KMS-11 (cell line): ENCODE data around the gene OLFM4.

ENCODE experiments used
- H2AFZ ChIP-seq: fragments of 200-600 bp; sonication (generic); 2 replicates; pipeline ENCODE4 v1.6.1; 2016; ENCODE audit warnings: antibody characterized with exemption, mixed run types, low read depth
- H3K27ac ChIP-seq: fragments of 200-600 bp; sonication (generic); 2 replicates; pipeline ENCODE4 v1.6.1; 2016; ENCODE audit warnings: mild to moderate bottlenecking, mixed run types
- H3K27me3 ChIP-seq: fragments of 200-600 bp; sonication (generic); 2 replicates; pipeline ENCODE4 v1.6.1; 2017; ENCODE audit warnings: mild to moderate bottlenecking, low read depth, mixed run types, moderate library complexity; ENCODE audit not compliant: insufficient read depth
- H3K36me3 ChIP-seq: fragments of 200-600 bp; sonication (generic); 2 replicates; pipeline ENCODE4 v1.6.1; 2017; ENCODE audit warnings: mild to moderate bottlenecking, mixed run types; ENCODE audit not compliant: insufficient read depth
- H3K4me1 ChIP-seq: fragments of 200-600 bp; sonication (generic); 2 replicates; pipeline ENCODE4 v1.6.1; 2016; ENCODE audit warnings: mild to moderate bottlenecking, low read depth, mixed run types; ENCODE audit not compliant: poor library complexity, severe bottlenecking
- H3K4me2 ChIP-seq: fragments of 200-600 bp; sonication (generic); 2 replicates; pipeline ENCODE4 v1.7.0; 2016; ENCODE audit warnings: mild to moderate bottlenecking, mixed run types
- H3K4me3 ChIP-seq: fragments of 200-600 bp; sonication (generic); IDR thresholded peaks from 2 replicates; pipeline ENCODE4 v1.6.1; 2017; ENCODE audit warnings: low read depth, low read length, mixed read lengths; ENCODE audit not compliant: insufficient read depth
- H3K79me2 ChIP-seq: fragments of 200-600 bp; sonication (generic); 2 replicates; pipeline ENCODE4 v1.6.1; 2016; ENCODE audit warnings: low read depth, mixed run types; ENCODE audit not compliant: insufficient read depth
- H3K9ac ChIP-seq: fragments of 200-600 bp; sonication (generic); 2 replicates; pipeline ENCODE4 v1.6.1; 2016; ENCODE audit warnings: mild to moderate bottlenecking, mixed run types
- H4K20me1 ChIP-seq: fragments of 200-600 bp; sonication (generic); 2 replicates; pipeline ENCODE4 v1.6.1; 2016; ENCODE audit warnings: mild to moderate bottlenecking, mixed run types; ENCODE audit not compliant: insufficient read depth
- TF ChIP-seq, protein P1 (sequence below): fragments of 200-600 bp; sonication (generic); conservative IDR thresholded peaks from 2 replicates; pipeline ENCODE4 v1.6.1; 2017; ENCODE audit warnings: low read depth, mild to moderate bottlenecking, antibody characterized with exemption, low read length, moderate library complexity, mixed read lengths

OLFM4 gene

GRCh38 chr13:53073711-53074110 lies 45.1 kb downstream of the OLFM4 start:
- Histone ChIP-seq H2AFZ (no peak overlapping the region), H3K27ac (no peak overlapping the region), H3K27me3 (no peaks in the 10 kb centered on the region), H3K79me2 (no peaks in the 10 kb centered on the region), H3K4me3 (no peak overlapping the region), H3K9ac (no peak overlapping the region), H4K20me1 (no peaks in the 10 kb centered on the region), H3K36me3 (no peaks in the 10 kb centered on the region), H3K4me2 (no peak overlapping the region), H3K4me1 (no peaks in the 10 kb centered on the region)
- TF ChIP-seq, protein P1, sequence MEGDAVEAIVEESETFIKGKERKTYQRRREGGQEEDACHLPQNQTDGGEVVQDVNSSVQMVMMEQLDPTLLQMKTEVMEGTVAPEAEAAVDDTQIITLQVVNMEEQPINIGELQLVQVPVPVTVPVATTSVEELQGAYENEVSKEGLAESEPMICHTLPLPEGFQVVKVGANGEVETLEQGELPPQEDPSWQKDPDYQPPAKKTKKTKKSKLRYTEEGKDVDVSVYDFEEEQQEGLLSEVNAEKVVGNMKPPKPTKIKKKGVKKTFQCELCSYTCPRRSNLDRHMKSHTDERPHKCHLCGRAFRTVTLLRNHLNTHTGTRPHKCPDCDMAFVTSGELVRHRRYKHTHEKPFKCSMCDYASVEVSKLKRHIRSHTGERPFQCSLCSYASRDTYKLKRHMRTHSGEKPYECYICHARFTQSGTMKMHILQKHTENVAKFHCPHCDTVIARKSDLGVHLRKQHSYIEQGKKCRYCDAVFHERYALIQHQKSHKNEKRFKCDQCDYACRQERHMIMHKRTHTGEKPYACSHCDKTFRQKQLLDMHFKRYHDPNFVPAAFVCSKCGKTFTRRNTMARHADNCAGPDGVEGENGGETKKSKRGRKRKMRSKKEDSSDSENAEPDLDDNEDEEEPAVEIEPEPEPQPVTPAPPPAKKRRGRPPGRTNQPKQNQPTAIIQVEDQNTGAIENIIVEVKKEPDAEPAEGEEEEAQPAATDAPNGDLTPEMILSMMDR = no peak

DNA sequence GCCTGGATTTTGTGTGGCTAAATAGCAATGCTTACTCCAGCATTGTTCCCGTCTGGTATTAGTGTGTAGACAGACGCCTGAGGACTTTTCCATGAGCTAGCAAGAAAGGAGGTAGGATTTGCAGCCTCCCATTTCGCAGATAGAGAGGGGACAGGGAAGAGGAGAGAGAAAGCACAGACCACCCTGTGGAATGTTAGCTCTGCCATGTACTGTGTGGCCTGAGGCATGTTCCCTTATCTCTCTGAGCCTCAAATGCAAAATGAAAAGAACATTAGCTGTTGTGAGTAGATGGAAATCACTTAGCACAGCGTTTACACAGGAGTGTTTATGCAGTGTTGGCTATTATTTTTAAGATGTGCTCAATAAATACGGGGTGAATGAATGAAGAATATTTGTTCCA lies 45.5 kb downstream of the OLFM4 start:
- Histone ChIP-seq H3K4me1 (no peaks in the 10 kb centered on the region), H3K4me2 (no peak overlapping the region), H3K79me2 (no peaks in the 10 kb centered on the region), H3K36me3 (no peaks in the 10 kb centered on the region), H3K4me3 (no peak overlapping the region), H3K27me3 (no peaks in the 10 kb centered on the region), H3K27ac (no peak overlapping the region), H2AFZ (no peak overlapping the region), H3K9ac (no peak overlapping the region), H4K20me1 (no peaks in the 10 kb centered on the region)
- TF ChIP-seq, protein P1 = no peak

- TF ChIP-seq, protein P1 = no peak
- Histone ChIP-seq H3K27ac (no peak overlapping the region), H3K27me3 (no peaks in the 10 kb centered on the region), H2AFZ (no peak overlapping the region), H4K20me1 (no peaks in the 10 kb centered on the region), H3K9ac (no peak overlapping the region), H3K36me3 (no peaks in the 10 kb centered on the region), H3K4me1 (no peaks in the 10 kb centered on the region), H3K4me3 (no peak overlapping the region), H3K79me2 (no peaks in the 10 kb centered on the region), H3K4me2 (no peak overlapping the region)
These were observed 46.9 kb downstream of the OLFM4 start for GRCh38 chr13:53075356-53076041.

- Histone ChIP-seq H3K9ac (no peak overlapping the region), H3K79me2 (no peaks in the 10 kb centered on the region), H3K36me3 (no peaks in the 10 kb centered on the region), H3K4me3 (no peak overlapping the region), H3K4me1 (no peaks in the 10 kb centered on the region), H3K27me3 (no peaks in the 10 kb centered on the region), H3K27ac (no peak overlapping the region), H2AFZ (no peak overlapping the region), H4K20me1 (no peaks in the 10 kb centered on the region), H3K4me2 (no peak overlapping the region)
- TF ChIP-seq, protein P1 = no peak
These were observed 51.1 kb downstream of the OLFM4 start for GRCh38 chr13:53079691-53080090.
